ENCODE results near the gene TRABD2B. TPM values are rescaled to one million over a fixed set of nuclear protein-coding genes. Genes with fewer than 3 reads are reported as not detected.

Gene TRABD2B
- total RNA-seq, 1 experiment from 2014 or later, result not detected

- ChIA-PET CTCF (no interaction called here), POLR2A (ENCODE audit: low non-redundant PET) (no interaction called here)
- TF ChIP-seq CTCF (conservative IDR thresholded peaks at IDR 0.05; ENCODE audit: low read depth, low read length) (no peak), EZH2 (IDR thresholded peaks at IDR 0.05; ENCODE audit: borderline replicate concordance, low read depth, low read length, poor library complexity, severe bottlenecking) (no peak)
- Histone ChIP-seq H3K27ac (ENCODE audit: low read depth, low read length, poor library complexity, severe bottlenecking) (no peak overlapping the region), H3K4me3 (ENCODE audit: low read depth, low read length, poor library complexity, severe bottlenecking) (no peak overlapping the region), H3K9me3 (ENCODE audit: low read depth, low read length, poor library complexity, severe bottlenecking) (no peaks in the 10 kb centered on the region), H3K27me3 (replicated peaks; ENCODE audit: insufficient read depth, low read depth, low read length, poor library complexity) (peaks cover 45% of the 10 kb centered on the region), H3K36me3 (ENCODE audit: insufficient read depth, low read length, poor library complexity, severe bottlenecking) (no peaks in the 10 kb centered on the region), H3K4me1 (ENCODE audit: insufficient read depth, low read length, poor library complexity, severe bottlenecking) (no peaks in the 10 kb centered on the region)
- intact Hi-C loops (cut with micrococcal nuclease; ENCODE audit: unreplicated experiment), result no loop called here
- BruUV-seq (replicated peaks), result no TSS peak
- DNase-seq (ENCODE audit: low spot score), result no peak
Measured at GRCh38 chr1:48018799-48019198, 21.6 kb upstream of the TRABD2B start.

- intact Hi-C loops (cut with micrococcal nuclease; ENCODE audit: unreplicated experiment), result no loop called here
- CTCF ChIA-PET, result no interaction called here
- H3K4me3 ChIP-seq (ENCODE audit: low read depth, low read length, poor library complexity, severe bottlenecking), result no peak overlapping the region
- peaks cover 55% of the 10 kb centered on the region for H3K27me3 ChIP-seq (replicated peaks; ENCODE audit: insufficient read depth, low read depth, low read length, poor library complexity)
- H3K27ac ChIP-seq (ENCODE audit: low read depth, low read length, poor library complexity, severe bottlenecking), result no peak overlapping the region
- H3K4me1 ChIP-seq (ENCODE audit: insufficient read depth, low read length, poor library complexity, severe bottlenecking), result no peaks in the 10 kb centered on the region
- no peak for DNase-seq (ENCODE audit: low spot score)
- BruUV-seq (replicated peaks), result no TSS peak
- H3K36me3 ChIP-seq (ENCODE audit: insufficient read depth, low read length, poor library complexity, severe bottlenecking), result no peaks in the 10 kb centered on the region
- TF ChIP-seq CTCF (conservative IDR thresholded peaks at IDR 0.05; ENCODE audit: low read depth, low read length), result no peak
- TF ChIP-seq EZH2 (IDR thresholded peaks at IDR 0.05; ENCODE audit: borderline replicate concordance, low read depth, low read length, poor library complexity, severe bottlenecking), result no peak
- H3K9me3 ChIP-seq (ENCODE audit: low read depth, low read length, poor library complexity, severe bottlenecking), result no peaks in the 10 kb centered on the region
- POLR2A ChIA-PET (ENCODE audit: low non-redundant PET), result no interaction called here
Measured at GRCh38 chr1:48017716-48018115, 20.5 kb upstream of the TRABD2B start.

- intact Hi-C loops (cut with micrococcal nuclease; ENCODE audit: unreplicated experiment), result no loop called here
- no TSS peak for BruUV-seq (replicated peaks)
- no peaks in the 10 kb centered on the region for H3K36me3 ChIP-seq (ENCODE audit: insufficient read depth, low read length, poor library complexity, severe bottlenecking)
- H3K4me3 ChIP-seq (ENCODE audit: low read depth, low read length, poor library complexity, severe bottlenecking), result no peak overlapping the region
- no peak for DNase-seq (ENCODE audit: low spot score)
- H3K27ac ChIP-seq (ENCODE audit: low read depth, low read length, poor library complexity, severe bottlenecking), result no peak overlapping the region
- H3K9me3 ChIP-seq (ENCODE audit: low read depth, low read length, poor library complexity, severe bottlenecking), result no peaks in the 10 kb centered on the region
- POLR2A ChIA-PET (ENCODE audit: low non-redundant PET), result no interaction called here
- CTCF ChIA-PET, result no interaction called here
- no peaks in the 10 kb centered on the region for H3K4me1 ChIP-seq (ENCODE audit: insufficient read depth, low read length, poor library complexity, severe bottlenecking)
- H3K27me3 ChIP-seq (replicated peaks; ENCODE audit: insufficient read depth, low read depth, low read length, poor library complexity), result peaks cover 67% of the 10 kb centered on the region
- no peak for TF ChIP-seq EZH2 (IDR thresholded peaks at IDR 0.05; ENCODE audit: borderline replicate concordance, low read depth, low read length, poor library complexity, severe bottlenecking)
Measured at GRCh38 chr1:48016515-48016914, 19.3 kb upstream of the TRABD2B start.

- no peak for DNase-seq (ENCODE audit: low spot score)
- Histone ChIP-seq H3K4me3 (ENCODE audit: low read depth, low read length, poor library complexity, severe bottlenecking) (no peak overlapping the region), H3K4me1 (ENCODE audit: insufficient read depth, low read length, poor library complexity, severe bottlenecking) (no peaks in the 10 kb centered on the region), H3K27me3 (replicated peaks; ENCODE audit: insufficient read depth, low read depth, low read length, poor library complexity) (peaks cover 60% of the 10 kb centered on the region), H3K9me3 (ENCODE audit: low read depth, low read length, poor library complexity, severe bottlenecking) (no peaks in the 10 kb centered on the region), H3K27ac (ENCODE audit: low read depth, low read length, poor library complexity, severe bottlenecking) (no peak overlapping the region), H3K36me3 (ENCODE audit: insufficient read depth, low read length, poor library complexity, severe bottlenecking) (no peaks in the 10 kb centered on the region)
- ChIA-PET CTCF (no interaction called here), POLR2A (ENCODE audit: low non-redundant PET) (no interaction called here)
- intact Hi-C loops (cut with micrococcal nuclease; ENCODE audit: unreplicated experiment), result no loop called here
- TF ChIP-seq CTCF (conservative IDR thresholded peaks at IDR 0.05; ENCODE audit: low read depth, low read length) (no peak), EZH2 (IDR thresholded peaks at IDR 0.05; ENCODE audit: borderline replicate concordance, low read depth, low read length, poor library complexity, severe bottlenecking) (no peak)
- BruUV-seq (replicated peaks), result no TSS peak
Measured at GRCh38 chr1:48013270-48013669, 16.1 kb upstream of the TRABD2B start.

Data from A673 (cell line).